ENCODE results near the gene KIF26A.

DNA sequence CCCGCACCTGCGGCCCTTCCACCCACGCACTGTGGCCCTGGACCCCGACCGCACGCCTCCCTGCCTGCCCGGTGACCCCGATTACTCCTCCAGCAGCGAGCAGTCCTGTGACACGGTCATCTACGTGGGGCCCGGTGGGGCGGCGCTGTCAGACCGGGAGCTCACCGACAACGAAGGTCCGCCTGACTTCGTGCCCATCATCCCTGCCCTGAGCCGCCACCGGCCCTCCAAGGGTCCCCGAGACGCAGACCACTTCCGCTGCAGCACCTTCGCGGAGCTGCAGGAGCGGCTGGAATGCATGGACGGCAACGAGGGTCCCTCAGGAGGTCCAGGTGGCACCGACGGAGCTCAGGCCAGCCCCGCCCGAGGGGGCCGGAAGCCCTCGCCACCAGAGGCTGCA, 36.7 kb downstream of the KIF26A start:
- TF ChIP-seq, protein P1, sequence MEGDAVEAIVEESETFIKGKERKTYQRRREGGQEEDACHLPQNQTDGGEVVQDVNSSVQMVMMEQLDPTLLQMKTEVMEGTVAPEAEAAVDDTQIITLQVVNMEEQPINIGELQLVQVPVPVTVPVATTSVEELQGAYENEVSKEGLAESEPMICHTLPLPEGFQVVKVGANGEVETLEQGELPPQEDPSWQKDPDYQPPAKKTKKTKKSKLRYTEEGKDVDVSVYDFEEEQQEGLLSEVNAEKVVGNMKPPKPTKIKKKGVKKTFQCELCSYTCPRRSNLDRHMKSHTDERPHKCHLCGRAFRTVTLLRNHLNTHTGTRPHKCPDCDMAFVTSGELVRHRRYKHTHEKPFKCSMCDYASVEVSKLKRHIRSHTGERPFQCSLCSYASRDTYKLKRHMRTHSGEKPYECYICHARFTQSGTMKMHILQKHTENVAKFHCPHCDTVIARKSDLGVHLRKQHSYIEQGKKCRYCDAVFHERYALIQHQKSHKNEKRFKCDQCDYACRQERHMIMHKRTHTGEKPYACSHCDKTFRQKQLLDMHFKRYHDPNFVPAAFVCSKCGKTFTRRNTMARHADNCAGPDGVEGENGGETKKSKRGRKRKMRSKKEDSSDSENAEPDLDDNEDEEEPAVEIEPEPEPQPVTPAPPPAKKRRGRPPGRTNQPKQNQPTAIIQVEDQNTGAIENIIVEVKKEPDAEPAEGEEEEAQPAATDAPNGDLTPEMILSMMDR (IDR thresholded peaks at IDR 0.05 in 4 of 5, conservative IDR thresholded peaks at IDR 0.05 in 1 of 5), result no peak
- TF ChIP-seq POLR2A (IDR thresholded peaks at IDR 0.05), result no peak
